B cell (primary cell): Measurements from ENCODE around the gene HOXA3. TPM values are rescaled to one million over a fixed set of nuclear protein-coding genes. Genes with fewer than 3 reads are reported as not detected.

ENCODE experiments used
- ATAC-seq: fragments of 200-7000 bp; cut with Tn5 transposase; one replicate; pipeline ENCODE4 v1.10.0; 2021; ENCODE audit warnings: low read depth, mild to moderate bottlenecking, moderate number of reproducible peaks, moderate library complexity
- CTCF ChIA-PET: fragments of 350-600 bp; sonication (Branson Sonifier 250); formaldehyde crosslinking; loops from one replicate; lab custom pipeline; 2021; ENCODE audit warnings: antibody characterized with exemption, inconsistent platforms; lab: Charles Lee
- POLR2A ChIA-PET: fragments of 350-600 bp; sonication (Branson Sonifier 250); formaldehyde crosslinking; loops from one replicate; lab custom pipeline; 2021; ENCODE audit warnings: antibody characterized with exemption; lab: Charles Lee
- DNase-seq: peaks from one replicate; pipeline ENCODE4 v3.0.0; 2013
- H2AFZ ChIP-seq: 2 replicates; pipeline ENCODE4 v1.6.1; 2012; ENCODE audit warnings: mild to moderate bottlenecking, low read depth, low read length; ENCODE audit not compliant: insufficient read depth, poor library complexity, severe bottlenecking
- H3K27ac ChIP-seq, 2 donors: 1 replicate in 1 of 2; 2 replicates in 1 of 2; pipeline ENCODE4 v1.5.1; 2012 to 2013; ENCODE audit warnings: low read length in 2 of 2, mild to moderate bottlenecking in 2 of 2, moderate library complexity in 1 of 2
- H3K27me3 ChIP-seq, 4 experiments: fragments of 200-600 bp in 1 of 4; sonication (generic) in 1 of 4; replicated peaks in 1 of 4; 1 replicate in 2 of 4; 2 replicates in 2 of 4; pipeline versions ENCODE4 v1.6.1 to v1.7.0; 2013 to 2016; ENCODE audit warnings: low read length in 3 of 4, mild to moderate bottlenecking in 2 of 4, mixed read lengths in 1 of 4, moderate library complexity in 1 of 4; ENCODE audit not compliant: insufficient read depth in 4 of 4, control insufficient read depth in 3 of 4; ENCODE audit errors: control extremely low read depth in 1 of 4
- H3K36me3 ChIP-seq, 2 experiments: replicated peaks in 1 of 2; 1 replicate in 1 of 2; 2 replicates in 1 of 2; pipeline versions ENCODE4 v1.6.1 to v1.7.1; 2013; ENCODE audit warnings: low read length in 1 of 2; ENCODE audit not compliant: insufficient read depth in 2 of 2, control insufficient read depth in 1 of 2; ENCODE audit errors: control extremely low read depth in 1 of 2, extremely low read depth in 1 of 2
- H3K4me1 ChIP-seq, 2 donors: fragments of 200-600 bp in 1 of 2; sonication (generic) in 1 of 2; 1 replicate in 1 of 2; 2 replicates in 1 of 2; pipeline versions ENCODE4 v1.5.1 to v1.6.1; 2013 to 2017; ENCODE audit warnings: low read length in 2 of 2; ENCODE audit not compliant: control insufficient read depth in 2 of 2, insufficient read depth in 2 of 2
- H3K4me2 ChIP-seq: replicated peaks from 2 replicates; pipeline ENCODE3; 2012; ENCODE audit warnings: mild to moderate bottlenecking, low read depth, low read length; ENCODE audit not compliant: poor library complexity, severe bottlenecking
- H3K4me3 ChIP-seq, 5 experiments: fragments of 200-600 bp in 1 of 5; sonication (generic) in 1 of 5; 1 replicate in 3 of 5; 2 replicates in 2 of 5; pipeline versions ENCODE4 v1.5.1 to v1.7.0; 2011 to 2016; ENCODE audit warnings: low read length in 4 of 5, mild to moderate bottlenecking in 4 of 5, low read depth in 2 of 5, control low read depth in 1 of 5, moderate library complexity in 1 of 5; ENCODE audit not compliant: insufficient read depth in 1 of 5; ENCODE audit errors: control extremely low read depth in 1 of 5, extremely low read depth in 1 of 5
- H3K79me2 ChIP-seq: fragments of 200-600 bp; sonication (generic); one replicate; pipeline ENCODE4 v1.6.0; 2016; ENCODE audit warnings: low read length; ENCODE audit not compliant: control insufficient read depth, insufficient read depth
- H3K9ac ChIP-seq: fragments of 200-600 bp; sonication (generic); 2 replicates; pipeline ENCODE4 v1.6.1; 2017; ENCODE audit warnings: mild to moderate bottlenecking, low read length, moderate library complexity
- H3K9me3 ChIP-seq, 3 donors: one replicate each; pipeline versions ENCODE4 v1.6.1 to v1.7.1; 2013; ENCODE audit warnings: low read length in 2 of 3; ENCODE audit not compliant: control insufficient read depth in 2 of 3, insufficient read depth in 1 of 3; ENCODE audit errors: control extremely low read depth in 1 of 3
- H4K20me1 ChIP-seq: 2 replicates; pipeline ENCODE4 v1.6.0; 2012; ENCODE audit warnings: mild to moderate bottlenecking, low read length; ENCODE audit not compliant: insufficient read depth, control insufficient read depth, poor library complexity, severe bottlenecking
- H3K27ac Mint-ChIP-seq: one replicate; pipeline ENCODE4 v1.8.0; 2021; ENCODE audit warnings: mixed read lengths
- H3K27me3 Mint-ChIP-seq: one replicate; pipeline ENCODE4 v1.8.0; 2021; ENCODE audit warnings: mixed read lengths
- H3K4me1 Mint-ChIP-seq: one replicate; pipeline ENCODE4 v1.8.0; 2021; ENCODE audit warnings: mixed read lengths
- H3K4me3 Mint-ChIP-seq: one replicate; pipeline ENCODE4 v1.8.0; 2021; ENCODE audit warnings: mixed read lengths
- H3K9me3 Mint-ChIP-seq: one replicate; pipeline ENCODE4 v1.8.0; 2022; ENCODE audit warnings: mixed read lengths; ENCODE audit not compliant: insufficient read depth
- EZH2 ChIP-seq: IDR thresholded peaks from 2 replicates; pipeline ENCODE4 v1.6.1; 2012; ENCODE audit warnings: borderline replicate concordance, low read depth, mild to moderate bottlenecking, moderate library complexity, low read length; ENCODE audit not compliant: insufficient read depth, poor library complexity, severe bottlenecking
- WGBS: methylation state at CpG from one replicate; pipeline ENCODE4 v1.1.5; 2013; ENCODE audit warnings: missing lambda C conversion rate; ENCODE audit not compliant: insufficient coverage; 5-methylcytosine and 5-hydroxymethylcytosine counted together
- intact Hi-C: fragments of 100-400 bp; cut with micrococcal nuclease; formaldehyde crosslinking; loops from one replicate; pipeline ENCODE4 v1.10.0; 2022
- polyA plus RNA-seq: library from polyadenylated mRNA; depleted of rRNA; stranded (reverse); fragments of >200 nt; gene quantifications from 2 replicates; pipeline ENCODE4 v1.2.3, GENCODE V29; 2012
- total RNA-seq, 2 donors: library from RNA; stranded (reverse); fragments of 120-200 nt in 1 of 2; gene quantifications; 1 replicate in 1 of 2; 2 replicates in 1 of 2; pipeline versions ENCODE4 v1.2.3 to v1.2.4, GENCODE V29; 2013 to 2022
- TF ChIP-seq, protein P1 (sequence below): fragments of 200-600 bp; IDR thresholded peaks from one replicate; pipeline ENCODE4 v1.8.0; 2022; ENCODE audit warnings: antibody characterized with exemption, mild to moderate bottlenecking

The HOXA3 gene
- total and polyA plus RNA-seq, 2 donors (not counting 1 experiment from before 2014, with no cell fraction given), result 0.07 TPM; not detected in 1

DNA sequence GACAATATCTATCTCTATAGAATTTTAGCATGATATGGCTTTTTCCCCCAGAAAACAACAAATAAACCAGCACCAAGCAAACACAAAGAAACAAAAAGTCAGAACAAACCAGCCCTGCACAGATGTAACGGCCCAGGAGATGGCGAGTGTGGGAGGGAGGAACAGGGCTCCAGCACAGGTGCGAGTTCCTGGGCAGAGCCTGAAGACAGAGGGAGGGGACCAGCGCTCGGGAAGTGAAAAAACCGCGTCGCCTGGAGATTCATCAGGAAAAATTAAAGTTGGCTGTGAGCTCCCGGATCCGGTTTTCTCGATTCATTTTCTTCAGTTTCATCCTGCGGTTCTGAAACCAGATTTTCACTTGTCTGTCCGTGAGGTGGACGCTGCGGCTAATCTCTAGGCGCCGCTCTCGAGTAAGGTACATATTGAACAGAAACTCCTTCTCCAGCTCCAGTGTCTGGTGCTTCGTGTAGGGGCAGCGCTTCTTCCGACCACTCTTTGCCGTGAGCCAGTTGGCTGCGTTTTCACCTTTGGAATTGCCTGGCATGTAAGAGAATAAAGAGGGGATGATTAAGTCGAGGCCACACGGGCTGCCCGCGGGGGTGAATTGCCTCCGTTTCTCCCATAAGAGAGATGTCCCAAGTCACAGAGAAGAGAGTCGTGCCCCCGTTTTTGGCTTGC lies 19.4 kb upstream of the HOXA3 start:
- H3K27me3 ChIP-seq, result peaks cover 0 to 96% (median 81%) of the 10 kb centered on the region in 4 experiments
- no peak overlapping the region for H3K4me2 ChIP-seq
- CTCF ChIA-PET, result interaction anchor here (1.0 to 2.8 kb wide), 5 partner anchors 11 to 27 kb away, joined by 3 to 10 read pairs (median 3); no protein-coding TSS in a partner anchor
- H3K27ac ChIP-seq, result no peak overlapping the region
- H3K27ac Mint-ChIP-seq, result peak overlapping the region; percentile 77
- H3K79me2 ChIP-seq, result no peaks in the 10 kb centered on the region
- POLR2A ChIA-PET, result no interaction called here
- 6% methylated on average over 27 of the region's 30 CpGs for WGBS
- peaks cover 61% of the 10 kb centered on the region for H3K27me3 Mint-ChIP-seq
- H3K9me3 Mint-ChIP-seq, result no peaks in the 10 kb centered on the region
- no peak overlapping the region for H2AFZ ChIP-seq
- peaks cover 19% of the 10 kb centered on the region for H3K4me1 Mint-ChIP-seq
- H3K4me3 ChIP-seq, result no peak overlapping the region
- H3K36me3 ChIP-seq, result no peaks in the 10 kb centered on the region
- ATAC-seq, result no peak
- peak; percentile 49 for DNase-seq
- peaks cover 0 to 74% (median 19%) of the 10 kb centered on the region in 3 donors for H3K9me3 ChIP-seq
- TF ChIP-seq EZH2, result no peak
- TF ChIP-seq, protein P1, sequence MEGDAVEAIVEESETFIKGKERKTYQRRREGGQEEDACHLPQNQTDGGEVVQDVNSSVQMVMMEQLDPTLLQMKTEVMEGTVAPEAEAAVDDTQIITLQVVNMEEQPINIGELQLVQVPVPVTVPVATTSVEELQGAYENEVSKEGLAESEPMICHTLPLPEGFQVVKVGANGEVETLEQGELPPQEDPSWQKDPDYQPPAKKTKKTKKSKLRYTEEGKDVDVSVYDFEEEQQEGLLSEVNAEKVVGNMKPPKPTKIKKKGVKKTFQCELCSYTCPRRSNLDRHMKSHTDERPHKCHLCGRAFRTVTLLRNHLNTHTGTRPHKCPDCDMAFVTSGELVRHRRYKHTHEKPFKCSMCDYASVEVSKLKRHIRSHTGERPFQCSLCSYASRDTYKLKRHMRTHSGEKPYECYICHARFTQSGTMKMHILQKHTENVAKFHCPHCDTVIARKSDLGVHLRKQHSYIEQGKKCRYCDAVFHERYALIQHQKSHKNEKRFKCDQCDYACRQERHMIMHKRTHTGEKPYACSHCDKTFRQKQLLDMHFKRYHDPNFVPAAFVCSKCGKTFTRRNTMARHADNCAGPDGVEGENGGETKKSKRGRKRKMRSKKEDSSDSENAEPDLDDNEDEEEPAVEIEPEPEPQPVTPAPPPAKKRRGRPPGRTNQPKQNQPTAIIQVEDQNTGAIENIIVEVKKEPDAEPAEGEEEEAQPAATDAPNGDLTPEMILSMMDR, result no peak
- peaks cover 41 to 68% of the 10 kb centered on the region in 2 donors for H3K4me1 ChIP-seq
- intact Hi-C loops, result no loop called here
- peaks cover 8% of the 10 kb centered on the region for H4K20me1 ChIP-seq
- no peak overlapping the region for H3K9ac ChIP-seq
- peak overlapping the region; percentile 44 for H3K4me3 Mint-ChIP-seq

DNA sequence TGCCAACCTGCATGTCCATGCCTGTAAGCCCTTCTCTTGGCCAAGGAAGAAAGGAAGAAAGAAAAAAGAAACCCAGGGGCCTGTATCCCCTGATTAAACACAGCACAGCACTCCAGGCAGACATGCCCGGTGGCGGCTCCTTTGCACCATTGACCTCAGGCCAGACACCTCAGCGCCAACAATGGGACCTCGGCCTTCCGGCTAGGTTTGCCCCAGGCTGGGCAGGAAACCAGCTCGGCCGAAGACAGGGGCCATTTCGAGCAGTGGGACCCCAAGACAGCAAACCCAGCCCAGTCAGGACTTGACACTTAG lies 18.9 kb upstream of the HOXA3 start:
- Histone ChIP-seq H4K20me1 (peaks cover 8% of the 10 kb centered on the region), H3K9ac (no peak overlapping the region), H3K36me3 (no peaks in the 10 kb centered on the region), H3K27me3 (peaks cover 0 to 96% (median 82%) of the 10 kb centered on the region in 4 experiments), H3K9me3 (peaks cover 0 to 79% (median 21%) of the 10 kb centered on the region in 3 donors), H3K4me1 (peaks cover 46 to 72% of the 10 kb centered on the region in 2 donors), H3K4me2 (no peak overlapping the region), H2AFZ (no peak overlapping the region), H3K79me2 (no peaks in the 10 kb centered on the region), H3K27ac (no peak overlapping the region), H3K4me3 (no peak overlapping the region)
- Mint-ChIP-seq H3K27me3 (peaks cover 57% of the 10 kb centered on the region), H3K4me1 (peaks cover 19% of the 10 kb centered on the region), H3K4me3 (no peak overlapping the region), H3K27ac (peak overlapping the region; percentile 77), H3K9me3 (no peaks in the 10 kb centered on the region)
- intact Hi-C loops, result no loop called here
- TF ChIP-seq, protein P1, result no peak
- TF ChIP-seq EZH2, result no peak
- ATAC-seq (no peak), DNase-seq (no peak)
- ChIA-PET CTCF (interaction anchor here (1.0 to 2.8 kb wide), 5 partner anchors 10 to 27 kb away, joined by 3 to 10 read pairs (median 3); no protein-coding TSS in a partner anchor), POLR2A (no interaction called here)
- WGBS, result 26% methylated on average over 6 of the region's 8 CpGs
